ENCODE results near the gene MYLK.

- TF ChIP-seq CTCF (optimal IDR thresholded peaks at IDR 0.05 in 1 of 3, IDR thresholded peaks at IDR 0.05 in 1 of 3, conservative IDR thresholded peaks at IDR 0.05 in 1 of 3; ENCODE audit: extremely low read depth in 1 of 3, insufficient read depth in 2 of 3, low read length in 3 of 3) (no peak), EZH2 (IDR thresholded peaks at IDR 0.05; ENCODE audit: low read length) (no peak)
Observed at GRCh38 chr3:123706871-123707270, 177.3 kb downstream of the MYLK start.

Measured in keratinocyte (primary cell).